HG03442 (cell line): ENCODE results near the gene USP34.
"Not testable (repeated sequence)": the region's sequence is repeated elsewhere in the genome, so short reads cannot be mapped to it uniquely, and the experiment has no call there.

Experiments
- ATAC-seq: cut with Tn5 transposase; IDR thresholded peaks from one replicate; pipeline ENCODE4 v1.9.1; 2021; ENCODE audit warnings: mild to moderate bottlenecking, moderate library complexity; ENCODE audit not compliant: unreplicated experiment

The USP34 gene

GRCh38 chr2:61165946-61166345 is 304.9 kb downstream of the USP34 start:
- no peak for ATAC-seq

GRCh38 chr2:61165082-61165481 is 305.8 kb downstream of the USP34 start:
- ATAC-seq = not testable (repeated sequence)

GRCh38 chr2:61162721-61163120 is 308.2 kb downstream of the USP34 start:
- ATAC-seq = no peak

GRCh38 chr2:61161888-61162287 is 309.0 kb downstream of the USP34 start, which contains the start of gene C2orf74:
Gene C2orf74, plus strand, starts transcription at chr2:61162188. Its CDS starts 327 bp downstream, at chr2:61162515.
- ATAC-seq = no peak

GRCh38 chr2:61158356-61158955 is 312.4 kb downstream of the USP34 start:
- no peak for ATAC-seq

GRCh38 chr2:61157371-61158003 is 313.4 kb downstream of the USP34 start:
- no peak for ATAC-seq

- ATAC-seq = no peak
Measured at GRCh38 chr2:61151436-61151835, 319.5 kb downstream of the USP34 start.

GRCh38 chr2:61149074-61149473 is 321.8 kb downstream of the USP34 start:
- no peak for ATAC-seq

- ATAC-seq = not testable (repeated sequence)
Measured at GRCh38 chr2:61148091-61148490, 322.8 kb downstream of the USP34 start.

- ATAC-seq = no peak
Measured at GRCh38 chr2:61145990-61146389, 324.9 kb downstream of the USP34 start.

GRCh38 chr2:61144697-61145268 is 326.1 kb downstream of the USP34 start:
- peak; percentile 88 for ATAC-seq

GRCh38 chr2:61141151-61141550 is 329.7 kb downstream of the USP34 start:
- ATAC-seq = no peak

GRCh38 chr2:61138859-61139258 is 332.0 kb downstream of the USP34 start:
- ATAC-seq = no peak
